ENCODE results near the gene RNF167. TPM values are rescaled to one million over a fixed set of nuclear protein-coding genes. Genes with fewer than 3 reads are reported as not detected.

Gene RNF167
- 100 to 1,000 TPM; 179 to 192 TPM for total RNA-seq

DNA sequence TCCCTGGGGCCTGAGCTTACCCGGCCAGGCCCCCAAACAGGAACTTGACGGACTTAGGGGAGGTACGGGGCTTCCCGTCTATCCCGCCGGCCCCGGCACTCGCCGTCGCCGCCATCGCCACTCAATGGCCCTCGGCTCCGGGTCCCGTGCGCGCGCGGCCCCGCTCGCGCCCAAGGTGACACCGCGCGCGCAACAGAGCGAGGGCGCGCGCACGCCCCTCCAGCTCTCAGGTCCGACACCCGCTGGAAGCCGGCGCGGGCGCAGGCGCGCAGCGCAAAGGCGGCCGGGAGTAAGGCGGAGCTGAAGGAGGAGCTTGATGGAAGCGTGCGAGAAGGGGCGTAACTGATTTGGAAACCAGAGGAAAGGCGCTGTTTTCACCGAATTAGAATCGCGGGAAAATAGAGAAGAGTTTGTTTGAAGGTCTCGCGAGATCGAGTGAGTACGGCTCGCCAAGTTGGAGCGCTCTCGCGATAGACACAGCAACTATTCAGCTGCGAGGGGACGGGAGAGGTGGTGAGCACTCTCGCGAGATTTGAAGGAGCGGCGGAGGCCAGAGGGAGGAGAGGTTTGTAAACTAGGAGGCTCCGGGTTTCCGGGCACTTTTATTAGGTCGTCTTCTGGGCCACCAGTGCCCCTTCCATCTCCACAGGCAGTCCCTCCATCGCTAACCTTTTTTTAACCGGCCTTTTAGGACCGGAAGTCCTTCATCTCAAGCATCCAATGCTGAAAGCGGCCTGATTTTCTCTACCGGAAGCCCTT, at the start of gene RNF167, which contains the start of gene SLC25A11:
Gene RNF167, plus strand, starts transcription at position 473 of the 759 bp plus-strand sequence. CDS start 642 bp downstream, outside the sequence.
Gene SLC25A11, minus strand, starts transcription at position 251 of the 759 bp plus-strand sequence. Its CDS starts 136 bp downstream, at position 115.
- POLR2A ChIA-PET = interaction anchor here (0.6 to 2.8 kb wide), 7 partner anchors 9 to 600 kb away, joined by 3 to 33 read pairs (median 4); partner anchors contain the start of genes C17orf107, KIF1C, PFN1 and SPAG7
- CTCF ChIA-PET = interaction anchor here (0.9 to 3.4 kb wide), 8 partner anchors 9 to 46 kb away, joined by 3 to 14 read pairs (median 4); partner anchors contain the start of genes C17orf107, CHRNE, ENO3 and PFN1

DNA sequence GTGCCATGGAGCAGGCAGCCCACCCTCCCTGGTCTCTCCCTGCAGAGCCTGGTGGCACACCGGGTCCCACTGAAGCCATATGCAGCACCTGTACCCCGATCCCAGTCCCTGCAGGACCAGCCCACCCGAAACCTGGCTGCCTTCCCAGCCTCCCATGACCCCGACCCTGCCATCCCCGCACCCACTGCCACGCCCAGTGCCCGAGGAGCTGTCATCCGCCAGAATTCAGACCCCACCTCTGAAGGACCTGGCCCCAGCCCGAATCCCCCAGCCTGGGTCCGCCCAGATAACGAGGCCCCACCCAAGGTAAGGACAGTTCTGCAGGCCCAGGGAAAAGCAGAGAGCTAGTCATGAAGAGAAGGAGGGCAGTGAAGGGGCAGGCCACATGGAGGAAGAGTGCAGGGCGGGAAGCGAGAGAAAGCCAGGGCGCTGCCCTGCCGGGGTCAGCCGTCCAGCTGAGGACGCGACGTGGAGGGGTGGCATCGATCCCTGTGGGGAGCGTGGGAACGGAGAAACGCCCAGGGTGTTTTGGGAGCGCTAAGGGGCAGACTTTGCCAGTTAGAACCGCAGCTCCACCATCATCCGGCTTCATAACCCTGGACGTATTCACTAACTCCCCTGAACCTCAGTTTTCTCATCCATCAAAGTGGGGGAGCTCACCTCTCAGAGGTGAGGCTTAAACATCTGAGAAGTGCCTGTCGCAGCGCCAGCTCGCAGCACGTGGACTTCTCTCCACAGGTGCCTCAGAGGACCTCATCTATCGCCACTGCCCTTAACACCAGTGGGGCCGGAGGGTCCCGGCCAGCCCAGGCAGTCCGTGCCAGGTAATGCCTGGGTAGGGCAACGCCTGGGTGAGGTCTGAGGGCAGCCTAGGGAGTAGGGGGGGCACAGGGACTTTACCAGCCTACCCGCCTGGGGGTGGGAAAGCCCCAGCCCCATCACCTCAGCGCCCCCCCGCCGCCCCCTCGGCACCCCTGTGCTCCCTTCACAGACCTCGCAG, 48.4 kb upstream of the RNF167 start:
- POLR2A ChIA-PET = no interaction called here
- CTCF ChIA-PET = interaction anchor here (0.5 to 1.0 kb wide), 2 partner anchors 109 to 223 kb away, joined by 4 read pairs; no protein-coding TSS in a partner anchor

DNA sequence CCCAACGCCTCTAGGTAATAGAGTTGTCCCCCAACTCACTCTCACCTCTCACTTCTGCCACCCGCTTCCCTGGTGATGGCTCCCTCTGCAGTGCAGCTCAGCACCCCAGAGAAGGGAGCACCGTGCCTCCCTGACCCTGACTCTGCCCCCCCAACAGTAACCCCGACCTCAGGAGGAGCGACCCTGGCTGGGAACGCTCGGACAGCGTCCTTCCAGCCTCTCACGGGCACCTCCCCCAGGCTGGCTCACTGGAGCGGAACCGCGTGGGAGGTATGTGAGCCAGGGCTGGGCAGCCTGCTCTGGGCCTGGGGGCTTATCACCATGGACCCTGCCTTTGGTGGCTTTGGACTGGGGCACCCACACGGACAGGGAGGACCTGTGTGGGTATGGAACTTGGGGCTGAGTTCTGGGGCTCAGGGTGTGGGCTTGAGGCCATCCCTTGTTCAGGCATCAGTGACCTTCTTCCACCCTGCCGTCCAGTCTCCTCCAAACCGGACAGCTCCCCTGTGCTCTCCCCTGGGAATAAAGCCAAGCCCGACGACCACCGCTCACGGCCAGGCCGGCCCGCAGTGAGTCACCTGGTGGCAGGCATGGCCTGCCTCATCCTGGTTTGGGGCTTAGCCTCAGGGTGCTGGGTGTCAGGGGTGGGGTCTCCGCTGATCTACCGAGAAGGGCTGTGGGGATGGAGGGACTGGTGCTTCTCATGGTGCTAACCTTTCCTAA, 47.4 kb upstream of the RNF167 start:
- CTCF ChIA-PET = no interaction called here
- POLR2A ChIA-PET = no interaction called here

DNA sequence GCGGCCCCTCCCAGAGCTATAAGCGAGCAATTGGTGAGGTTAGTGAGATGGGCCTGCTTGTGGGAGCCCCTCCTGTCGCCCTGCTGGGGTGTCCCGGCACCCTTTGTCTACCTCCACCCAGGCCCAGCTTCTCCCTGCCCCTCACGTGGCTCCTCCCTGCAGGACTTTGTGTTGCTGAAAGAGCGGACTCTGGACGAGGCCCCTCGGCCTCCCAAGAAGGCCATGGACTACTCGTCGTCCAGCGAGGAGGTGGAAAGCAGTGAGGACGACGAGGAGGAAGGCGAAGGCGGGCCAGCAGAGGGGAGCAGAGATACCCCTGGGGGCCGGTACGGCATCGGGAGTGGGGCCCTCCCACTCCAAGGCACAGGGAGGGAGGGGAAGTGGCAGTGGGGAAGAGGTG, 46.8 kb upstream of the RNF167 start:
- ChIA-PET POLR2A (no interaction called here), CTCF (no interaction called here)

DNA sequence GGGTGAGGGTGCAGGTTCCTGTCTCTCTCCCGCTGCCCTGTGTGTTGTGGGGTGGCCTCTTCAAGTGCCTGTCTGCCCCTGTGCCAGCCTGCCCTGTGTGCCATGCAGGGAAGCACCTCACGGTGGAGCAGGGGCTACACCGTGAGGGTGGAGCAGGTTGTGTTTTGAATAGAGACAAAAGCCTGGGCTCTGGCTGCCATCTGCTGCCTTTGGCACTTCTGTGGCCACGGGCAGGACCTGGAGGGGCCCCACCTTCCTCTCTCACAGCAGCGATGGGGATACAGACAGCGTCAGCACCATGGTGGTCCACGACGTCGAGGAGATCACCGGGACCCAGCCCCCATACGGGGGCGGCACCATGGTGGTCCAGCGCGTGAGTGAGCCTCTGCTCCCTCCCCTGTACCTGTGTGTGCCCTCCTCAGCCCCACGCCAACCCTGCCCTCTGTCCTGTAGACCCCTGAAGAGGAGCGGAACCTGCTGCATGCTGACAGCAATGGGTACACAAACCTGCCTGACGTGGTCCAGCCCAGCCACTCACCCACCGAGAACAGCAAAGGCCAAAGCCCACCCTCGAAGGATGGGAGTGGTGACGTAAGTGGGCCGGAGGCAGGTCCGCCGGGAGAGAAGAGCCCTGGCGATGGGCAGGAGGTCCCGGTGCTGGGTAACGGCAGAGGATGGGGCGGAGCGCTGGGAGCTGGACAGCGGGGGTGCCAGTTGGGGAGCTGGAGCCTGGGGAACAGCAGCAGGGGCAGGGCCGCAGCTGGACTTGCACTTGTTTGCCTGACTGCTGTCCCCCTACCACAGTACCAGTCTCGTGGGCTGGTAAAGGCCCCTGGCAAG, 46.1 kb upstream of the RNF167 start:
- ChIA-PET POLR2A (no interaction called here), CTCF (interaction anchor here (1.4 kb wide), 1 partner anchor 104 kb away, joined by 6 read pairs; the partner anchor contains the start of gene GLTPD2)

DNA sequence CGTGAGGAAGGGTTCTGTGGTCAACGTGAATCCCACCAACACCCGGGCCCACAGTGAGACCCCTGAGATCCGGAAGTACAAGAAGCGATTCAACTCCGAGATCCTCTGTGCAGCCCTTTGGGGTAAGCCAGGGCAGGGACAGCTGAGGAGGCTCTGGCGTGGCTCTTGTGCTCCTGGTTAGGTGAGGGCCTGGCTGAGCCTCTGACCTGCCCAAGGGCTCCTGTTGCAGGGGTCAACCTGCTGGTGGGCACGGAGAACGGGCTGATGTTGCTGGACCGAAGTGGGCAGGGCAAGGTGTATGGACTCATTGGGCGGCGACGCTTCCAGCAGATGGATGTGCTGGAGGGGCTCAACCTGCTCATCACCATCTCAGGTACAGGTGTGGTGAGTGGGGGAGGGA, 44.9 kb upstream of the RNF167 start:
- POLR2A ChIA-PET = no interaction called here
- CTCF ChIA-PET = interaction anchor here (1.4 kb wide), 1 partner anchor 106 kb away, joined by 6 read pairs; the partner anchor contains the start of gene GLTPD2

DNA sequence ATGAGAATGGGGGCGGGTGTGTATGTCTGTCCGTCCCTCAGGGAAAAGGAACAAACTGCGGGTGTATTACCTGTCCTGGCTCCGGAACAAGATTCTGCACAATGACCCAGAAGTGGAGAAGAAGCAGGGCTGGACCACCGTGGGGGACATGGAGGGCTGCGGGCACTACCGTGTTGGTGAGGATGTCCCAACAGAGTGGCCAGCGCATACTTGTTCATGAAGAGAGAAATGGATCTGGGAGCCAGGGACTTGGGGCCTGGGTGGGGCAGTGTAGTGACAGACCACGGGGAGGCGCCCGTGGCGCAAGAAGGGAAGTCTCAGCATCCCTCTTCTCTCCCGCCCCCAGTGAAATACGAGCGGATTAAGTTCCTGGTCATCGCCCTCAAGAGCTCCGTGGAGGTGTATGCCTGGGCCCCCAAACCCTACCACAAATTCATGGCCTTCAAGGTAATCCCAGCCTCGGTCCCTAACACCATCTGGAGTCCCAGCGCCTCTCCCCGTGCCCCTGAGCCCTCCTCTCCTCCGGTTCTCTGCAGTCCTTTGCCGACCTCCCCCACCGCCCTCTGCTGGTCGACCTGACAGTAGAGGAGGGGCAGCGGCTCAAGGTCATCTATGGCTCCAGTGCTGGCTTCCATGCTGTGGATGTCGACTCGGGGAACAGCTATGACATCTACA, 44.3 kb upstream of the RNF167 start:
- POLR2A ChIA-PET = no interaction called here

DNA sequence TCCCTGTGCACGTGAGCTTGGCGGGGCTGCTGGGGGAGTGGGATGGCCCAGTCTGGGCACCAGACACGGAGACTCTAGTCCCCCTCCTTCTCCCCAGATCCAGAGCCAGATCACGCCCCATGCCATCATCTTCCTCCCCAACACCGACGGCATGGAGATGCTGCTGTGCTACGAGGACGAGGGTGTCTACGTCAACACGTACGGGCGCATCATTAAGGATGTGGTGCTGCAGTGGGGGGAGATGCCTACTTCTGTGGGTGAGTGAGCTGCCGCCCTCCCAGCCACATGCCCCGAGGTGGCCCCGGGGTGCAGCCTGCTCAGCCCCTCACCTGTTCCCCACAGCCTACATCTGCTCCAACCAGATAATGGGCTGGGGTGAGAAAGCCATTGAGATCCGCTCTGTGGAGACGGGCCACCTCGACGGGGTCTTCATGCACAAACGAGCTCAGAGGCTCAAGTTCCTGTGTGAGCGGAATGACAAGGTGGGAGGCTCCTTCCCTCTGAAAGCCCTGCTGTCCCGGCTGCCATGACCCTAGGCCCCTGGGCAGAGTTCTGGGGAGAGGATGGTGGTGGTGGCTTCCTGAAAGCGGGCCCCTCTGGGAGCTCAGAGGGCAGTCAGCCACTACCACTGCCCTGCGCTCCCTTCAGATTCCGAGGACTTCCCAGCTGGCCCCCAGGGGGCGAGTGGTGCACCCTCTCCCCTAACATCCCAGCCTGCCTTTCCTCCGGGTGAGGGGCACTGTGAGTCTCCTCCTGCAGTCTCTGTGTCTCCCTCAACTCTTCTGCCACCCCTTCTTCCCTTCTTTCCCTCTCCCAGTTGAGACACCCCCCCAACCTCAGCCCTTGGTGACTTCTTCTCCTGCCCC, 43.5 kb upstream of the RNF167 start:
- ChIA-PET POLR2A (no interaction called here), CTCF (no interaction called here)

More for the DNA sequence above, 44.3 kb upstream of the RNF167 start:
- CTCF ChIA-PET = no interaction called here

DNA sequence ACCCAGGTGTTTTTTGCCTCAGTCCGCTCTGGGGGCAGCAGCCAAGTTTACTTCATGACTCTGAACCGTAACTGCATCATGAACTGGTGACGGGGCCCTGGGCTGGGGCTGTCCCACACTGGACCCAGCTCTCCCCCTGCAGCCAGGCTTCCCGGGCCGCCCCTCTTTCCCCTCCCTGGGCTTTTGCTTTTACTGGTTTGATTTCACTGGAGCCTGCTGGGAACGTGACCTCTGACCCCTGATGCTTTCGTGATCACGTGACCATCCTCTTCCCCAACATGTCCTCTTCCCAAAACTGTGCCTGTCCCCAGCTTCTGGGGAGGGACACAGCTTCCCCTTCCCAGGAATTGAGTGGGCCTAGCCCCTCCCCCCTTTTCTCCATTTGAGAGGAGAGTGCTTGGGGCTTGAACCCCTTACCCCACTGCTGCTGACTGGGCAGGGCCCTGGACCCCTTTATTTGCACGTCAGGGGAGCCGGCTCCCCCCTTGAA, 42.8 kb upstream of the RNF167 start:
- ChIA-PET CTCF (no interaction called here), POLR2A (no interaction called here)

DNA sequence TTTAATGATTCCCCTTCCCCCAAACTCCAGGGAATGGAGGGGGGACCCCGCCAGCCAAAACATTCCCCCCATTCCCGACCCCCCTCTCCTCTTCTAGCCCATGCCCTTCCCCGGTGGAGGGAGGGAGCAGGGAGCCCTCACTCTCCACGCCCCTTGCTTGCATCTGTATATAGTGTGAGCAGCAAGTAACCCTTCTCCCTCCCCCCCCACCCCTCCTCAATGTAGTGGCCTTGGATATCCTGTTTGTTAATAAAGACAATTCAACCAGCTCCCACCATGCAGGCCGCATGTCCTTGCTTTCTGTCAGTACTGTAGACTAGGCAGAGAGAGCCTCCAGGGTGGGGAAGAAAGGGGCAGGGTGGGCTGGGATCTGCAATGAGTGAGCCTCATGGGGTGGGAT, 42.3 kb upstream of the RNF167 start:
- CTCF ChIA-PET = interaction anchor here (3.0 kb wide), 1 partner anchor 9 kb away, joined by 10 read pairs; no protein-coding TSS in a partner anchor

DNA sequence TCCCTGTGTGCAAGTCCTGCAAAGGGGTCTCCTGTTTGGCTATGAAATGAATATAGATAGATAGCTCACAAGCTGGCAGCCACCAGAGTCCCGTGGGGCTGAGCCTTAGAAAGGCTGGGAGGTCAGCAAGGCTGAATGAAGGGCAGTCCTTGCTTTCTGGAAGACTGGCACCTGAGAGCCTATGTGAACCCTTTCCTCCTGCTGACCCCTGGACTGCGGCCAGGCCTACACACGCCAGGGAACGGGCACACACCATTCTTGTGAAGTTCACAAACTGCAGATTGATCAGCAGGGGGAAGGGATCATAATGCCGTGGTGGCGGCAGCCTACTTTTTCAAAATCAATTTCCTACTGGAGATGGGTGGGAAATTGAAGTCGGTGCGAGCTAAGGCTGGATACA, 41.7 kb upstream of the RNF167 start:
- CTCF ChIA-PET = interaction anchor here (1.1 to 3.0 kb wide), 3 partner anchors 10 to 76 kb away, joined by 3 to 12 read pairs (median 10); no protein-coding TSS in a partner anchor

More for the DNA sequence above, 42.3 kb upstream of the RNF167 start:
- POLR2A ChIA-PET = no interaction called here

DNA sequence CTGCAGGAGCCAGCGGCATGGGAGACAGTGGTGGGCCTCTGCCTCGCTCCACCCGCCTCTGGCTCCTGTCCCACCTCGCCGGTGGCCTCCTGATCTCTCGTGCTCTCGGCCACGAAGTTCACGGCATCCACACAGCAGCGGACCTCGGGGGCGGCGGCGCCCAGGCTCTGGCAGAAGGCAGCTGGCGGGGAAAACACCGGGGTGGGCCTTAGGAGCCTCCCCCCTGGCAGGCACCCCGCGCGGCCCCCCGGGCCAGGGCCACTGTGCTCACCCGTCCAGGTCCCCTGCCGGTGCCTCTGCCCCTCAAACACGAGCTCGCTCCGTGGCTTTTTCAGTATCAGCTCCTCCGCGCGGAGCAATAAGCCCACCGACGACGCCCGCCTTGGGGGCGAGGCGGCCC, 41.1 kb upstream of the RNF167 start:
- ChIA-PET POLR2A (interaction anchor here (1.0 to 1.2 kb wide), 3 partner anchors 41 to 189 kb away, joined by 4 to 6 read pairs (median 4); partner anchors contain the start of genes ARRB2, RNF167 and SLC25A11), CTCF (interaction anchor here (0.9 to 3.0 kb wide), 8 partner anchors 10 to 203 kb away, joined by 3 to 17 read pairs (median 7); partner anchors contain the start of genes PLD2, RNF167, SLC25A11 and SPAG7)

More for the DNA sequence above, 41.7 kb upstream of the RNF167 start:
- POLR2A ChIA-PET = interaction anchor here (1.0 kb wide), 1 partner anchor 108 kb away, joined by 6 read pairs; no protein-coding TSS in a partner anchor

DNA sequence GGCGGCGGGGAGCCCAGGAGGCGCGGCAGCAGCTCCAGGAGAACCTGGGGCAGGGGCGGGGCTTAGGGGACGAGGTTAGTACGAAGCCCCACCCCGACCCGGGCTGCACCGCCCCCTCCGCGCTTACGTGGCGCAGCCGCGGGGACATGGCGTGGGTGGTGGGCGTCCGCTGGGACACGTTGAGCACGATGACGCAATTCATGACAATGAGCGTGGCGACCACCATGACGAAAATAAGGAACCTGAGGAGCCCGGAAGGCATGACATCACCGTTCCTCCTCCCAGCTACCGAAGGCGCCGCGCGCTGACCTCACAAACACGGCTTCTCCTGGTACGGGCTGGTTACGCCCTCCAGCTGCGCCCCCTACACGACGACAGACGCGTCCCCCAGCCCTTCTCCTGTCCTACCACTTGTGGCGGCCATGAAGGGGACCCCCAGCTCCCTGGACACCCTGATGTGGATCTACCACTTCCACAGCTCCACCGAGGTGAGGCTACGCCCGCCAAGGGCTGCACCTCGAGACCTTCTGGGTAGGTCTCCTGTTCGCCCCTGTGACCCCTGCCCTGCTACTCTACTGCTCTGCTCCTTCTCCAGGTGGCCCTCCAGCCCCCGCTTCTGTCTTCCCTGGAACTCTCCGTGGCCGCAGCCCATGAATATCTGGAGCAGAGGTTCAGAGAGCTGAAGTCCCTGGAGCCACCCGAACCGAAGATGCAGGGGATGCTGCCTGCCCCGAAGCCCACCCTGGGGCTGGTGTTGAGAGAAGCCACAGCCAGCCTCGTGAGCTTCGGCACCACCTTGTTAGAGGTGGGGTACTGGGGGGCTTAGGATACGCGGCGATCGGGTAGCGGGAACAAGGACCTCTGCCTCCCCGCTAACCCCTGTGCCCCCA, 40.5 kb upstream of the RNF167 start, which contains the start of gene C17orf107:
Gene C17orf107, plus strand, starts transcription at position 196 of the 890 bp plus-strand sequence. Its CDS starts 227 bp downstream, at position 423.
- ChIA-PET POLR2A (interaction anchor here (0.7 to 2.0 kb wide), 8 partner anchors 40 to 195 kb away, joined by 3 to 7 read pairs (median 4); partner anchors contain the start of genes ARRB2, RNF167 and SLC25A11), CTCF (interaction anchor here (0.9 to 3.0 kb wide), 9 partner anchors 9 to 204 kb away, joined by 3 to 17 read pairs (median 5); partner anchors contain the start of genes PLD2, RNF167, SLC25A11 and SPAG7)

DNA sequence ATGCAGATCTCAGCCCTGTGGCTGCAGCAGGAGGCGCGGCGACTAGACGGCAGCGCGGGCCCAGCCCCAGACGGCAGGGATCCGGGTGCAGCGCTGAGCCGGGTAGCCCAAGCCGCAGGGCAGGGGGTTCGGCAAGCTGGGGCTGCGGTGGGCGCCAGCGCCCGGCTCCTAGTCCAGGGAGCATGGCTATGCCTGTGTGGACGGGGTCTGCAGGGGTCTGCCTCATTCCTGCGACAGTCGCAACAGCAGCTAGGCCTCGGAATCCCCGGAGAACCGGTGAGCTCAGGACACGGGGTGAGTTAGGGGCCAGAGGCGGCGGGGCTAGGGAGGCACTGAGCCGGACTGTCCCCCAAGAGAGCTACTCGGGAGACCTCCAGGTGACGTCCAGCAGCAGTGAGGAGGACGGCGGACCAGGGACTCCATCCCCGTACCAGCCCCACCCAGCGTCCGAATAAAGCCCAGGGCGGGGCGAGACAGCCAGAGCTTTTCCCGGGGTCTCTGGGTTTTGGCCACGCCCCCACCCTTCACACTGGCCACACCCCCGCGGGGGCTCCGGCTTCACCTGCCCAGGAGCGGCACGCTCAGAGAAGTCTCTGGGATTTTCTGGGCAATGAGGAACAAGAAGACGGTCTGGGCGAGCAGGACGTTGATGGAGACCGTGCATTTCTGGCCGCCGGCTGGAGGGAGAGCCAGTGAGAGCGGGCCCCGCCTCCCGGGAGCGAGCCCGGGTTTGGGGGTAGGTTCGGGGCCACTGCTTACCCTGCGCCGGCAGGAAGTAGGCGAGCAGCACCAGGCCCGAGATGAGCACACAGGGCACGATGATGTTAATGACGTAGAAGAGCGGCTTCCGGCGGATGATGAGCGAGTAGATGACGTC, 39.6 kb upstream of the RNF167 start:
- ChIA-PET CTCF (interaction anchor here (0.6 to 3.0 kb wide), 7 partner anchors 9 to 935 kb away, joined by 3 to 17 read pairs (median 9); partner anchors contain the start of genes RNF167, SLC25A11 and SPAG7), POLR2A (interaction anchor here (0.5 to 2.0 kb wide), 8 partner anchors 13 to 196 kb away, joined by 3 to 7 read pairs (median 4); partner anchors contain the start of gene ARRB2)
